Right lobe of liver (tissue), 4 donors: ENCODE data around the gene HTD2.

ENCODE experiments used
- POLR2A ChIP-seq: fragments of 450-650 bp; IDR thresholded peaks from one replicate; pipeline ENCODE4 v1.6.1; 2017; ENCODE audit warnings: antibody characterized with exemption, mild to moderate bottlenecking
- TF ChIP-seq, protein P1 (sequence below), 4 donors: fragments of 200-600 bp in 3 of 4; fragments of 450-650 bp in 1 of 4; IDR thresholded peaks; one replicate each; pipeline versions ENCODE4 v1.5.1 to v1.8.0; 2016 to 2022; ENCODE audit warnings: antibody characterized with exemption in 4 of 4, mild to moderate bottlenecking in 2 of 4
- donor health status: DM: no; HTN: no; CAD: no.
- donor health status: DM: no; HTN: no; CAD: no.
- donor health status: DM: no; HTN: yes; CAD: no.

DNA sequence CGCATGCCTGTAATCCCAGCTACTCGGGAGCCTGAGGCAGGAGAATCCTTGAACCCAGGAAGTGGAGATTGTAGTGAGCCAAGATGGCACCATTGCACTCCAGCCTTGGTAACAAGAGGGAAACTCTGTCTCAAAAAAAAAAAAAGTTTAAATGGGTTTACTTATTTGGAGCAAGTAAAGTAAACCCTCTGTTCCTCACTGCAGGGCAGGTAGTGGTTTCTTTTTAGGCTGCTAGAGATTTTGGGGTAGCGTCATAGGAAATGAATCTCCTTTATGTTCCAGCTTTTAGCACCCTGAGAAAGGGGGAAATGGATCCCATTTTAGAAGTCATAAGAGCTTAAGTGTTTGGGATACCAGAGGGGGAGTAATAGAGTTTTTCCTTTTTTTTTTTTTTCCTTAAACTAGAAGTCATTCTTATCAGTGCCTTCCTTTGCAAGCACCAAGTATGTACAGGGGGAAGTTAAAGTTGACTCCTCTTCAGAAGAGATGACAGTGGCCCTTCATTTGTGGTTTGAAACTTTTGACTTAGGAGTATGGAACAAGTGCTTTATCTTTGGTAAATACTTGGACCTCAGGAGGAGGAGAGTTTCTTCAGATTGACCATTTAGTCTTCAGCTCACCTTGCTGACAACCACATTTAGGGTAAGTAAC is 34.4 kb downstream of the HTD2 start:
- TF ChIP-seq, protein P1, sequence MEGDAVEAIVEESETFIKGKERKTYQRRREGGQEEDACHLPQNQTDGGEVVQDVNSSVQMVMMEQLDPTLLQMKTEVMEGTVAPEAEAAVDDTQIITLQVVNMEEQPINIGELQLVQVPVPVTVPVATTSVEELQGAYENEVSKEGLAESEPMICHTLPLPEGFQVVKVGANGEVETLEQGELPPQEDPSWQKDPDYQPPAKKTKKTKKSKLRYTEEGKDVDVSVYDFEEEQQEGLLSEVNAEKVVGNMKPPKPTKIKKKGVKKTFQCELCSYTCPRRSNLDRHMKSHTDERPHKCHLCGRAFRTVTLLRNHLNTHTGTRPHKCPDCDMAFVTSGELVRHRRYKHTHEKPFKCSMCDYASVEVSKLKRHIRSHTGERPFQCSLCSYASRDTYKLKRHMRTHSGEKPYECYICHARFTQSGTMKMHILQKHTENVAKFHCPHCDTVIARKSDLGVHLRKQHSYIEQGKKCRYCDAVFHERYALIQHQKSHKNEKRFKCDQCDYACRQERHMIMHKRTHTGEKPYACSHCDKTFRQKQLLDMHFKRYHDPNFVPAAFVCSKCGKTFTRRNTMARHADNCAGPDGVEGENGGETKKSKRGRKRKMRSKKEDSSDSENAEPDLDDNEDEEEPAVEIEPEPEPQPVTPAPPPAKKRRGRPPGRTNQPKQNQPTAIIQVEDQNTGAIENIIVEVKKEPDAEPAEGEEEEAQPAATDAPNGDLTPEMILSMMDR (IDR thresholded peaks at IDR 0.05) = no peak
- no peak for TF ChIP-seq POLR2A
